A549 (cell line): ENCODE data around the gene PLXDC1. TPM values are rescaled to one million over a fixed set of nuclear protein-coding genes. Genes with fewer than 3 reads are reported as not detected.

Experiments used
- ATAC-seq, 2 experiments: fragments of 200-7000 bp in 1 of 2; fragments of >200 bp in 1 of 2; cut with Nextera tagmentation in 1 of 2; cut with Tn5 transposase in 1 of 2; 3 replicates each; pipeline versions ENCODE4 v1.8.0 to v1.9.1; 2018 to 2020; ENCODE audit warnings: mild to moderate bottlenecking in 1 of 2, moderate library complexity in 1 of 2
- CTCF ChIA-PET: fragments of 300-600 bp; sonication (Branson Sonifier 250); formaldehyde crosslinking; extraction: SDS; loops from one replicate; lab custom pipeline; 2021; ENCODE audit warnings: antibody characterized with exemption, inconsistent platforms; lab: Yijun Ruan, JAX
- POLR2A ChIA-PET: fragments of 350-600 bp; formaldehyde crosslinking; extraction: SDS; loops from one replicate; lab custom pipeline; 2021; ENCODE audit warnings: antibody characterized with exemption, inconsistent platforms; lab: Yijun Ruan, JAX
- DNase-seq, 2 experiments: peaks; one replicate each; pipeline versions ENCODE4 v3.0.0 to v3.0.0-alpha.2; 2011 to 2016; ENCODE audit warnings: low read depth in 1 of 2, low spot score in 1 of 2
- FAIRE-seq: peaks from 2 replicates; lab custom pipeline; 2011; peaks lifted over from hg19 to GRCh38; lab: Jason Lieb, UNC
- H3K27ac ChIP-seq, 2 experiments: fragments of >200 bp; sonication (Bioruptor Twin); formaldehyde crosslinking; 3 replicates each; pipeline ENCODE4 v1.5.1; 2016 to 2017
- H3K4me1 ChIP-seq: fragments of >200 bp; sonication (Bioruptor Twin); formaldehyde crosslinking; 3 replicates; pipeline ENCODE4 v1.6.1; 2016
- H3K4me2 ChIP-seq: fragments of >200 bp; sonication (Bioruptor Twin); formaldehyde crosslinking; 3 replicates; pipeline ENCODE4 v1.6.1; 2016
- H3K4me3 ChIP-seq: fragments of >200 bp; sonication (Bioruptor Twin); formaldehyde crosslinking; 3 replicates; pipeline ENCODE4 v1.5.1; 2016
- H3K9me3 ChIP-seq: fragments of >200 bp; sonication (Bioruptor Twin); formaldehyde crosslinking; 3 replicates; pipeline ENCODE4 v1.6.1; 2016
- BCL3 ChIP-seq: fragments of >200 bp; sonication (Bioruptor Twin); formaldehyde crosslinking; IDR thresholded peaks from 3 replicates; pipeline ENCODE4 v1.6.1; 2016
- CEBPB ChIP-seq, 2 experiments: fragments of >200 bp in 1 of 2; sonication (Bioruptor Twin) in 1 of 2; formaldehyde crosslinking in 1 of 2; IDR thresholded peaks; 2 replicates each; pipeline ENCODE4 v1.6.1; 2012 to 2016
- EHF ChIP-seq: fragments of 250-450 bp; sonication (Bioruptor Pico); IDR thresholded peaks from 2 replicates; pipeline ENCODE4 v1.5.0; 2020; ENCODE audit warnings: mild to moderate bottlenecking
- FOSL2 ChIP-seq, 2 experiments: fragments of 450-650 bp in 1 of 2; fragments of >200 bp in 1 of 2; sonication (Bioruptor Twin) in 1 of 2; formaldehyde crosslinking; IDR thresholded peaks; 2 replicates each; pipeline versions ENCODE4 v1.5.0 to v1.6.1; 2016 to 2020; ENCODE audit warnings: mild to moderate bottlenecking in 1 of 2, moderate library complexity in 1 of 2
- FOXS1 ChIP-seq: fragments of 250-450 bp; sonication (Bioruptor Pico); IDR thresholded peaks from 2 replicates; pipeline ENCODE4 v1.5.0; 2020; ENCODE audit warnings: mild to moderate bottlenecking, moderate library complexity
- HOXA7 ChIP-seq: fragments of 250-450 bp; sonication (Bioruptor Pico); IDR thresholded peaks from 2 replicates; pipeline ENCODE4 v1.5.0; 2020; ENCODE audit warnings: mild to moderate bottlenecking, moderate library complexity
- HOXB13 ChIP-seq: fragments of 250-450 bp; sonication (Bioruptor Pico); IDR thresholded peaks from 2 replicates; pipeline ENCODE4 v1.5.0; 2020; ENCODE audit warnings: low read depth, mild to moderate bottlenecking, moderate library complexity
- HOXB5 ChIP-seq: fragments of 250-450 bp; sonication (Bioruptor Pico); IDR thresholded peaks from 2 replicates; pipeline ENCODE4 v1.5.0; 2020; ENCODE audit warnings: mild to moderate bottlenecking, moderate library complexity
- KDM1A ChIP-seq: fragments of 200-600 bp; sonication (generic); IDR thresholded peaks from 2 replicates; pipeline ENCODE4 v1.6.1; 2016; ENCODE audit warnings: low read depth, mild to moderate bottlenecking
- MAFK ChIP-seq: fragments of 450-650 bp; IDR thresholded peaks from 2 replicates; pipeline ENCODE4 v1.6.1; 2014; ENCODE audit not compliant: partially characterized antibody
- MYC ChIP-seq: IDR thresholded peaks from 2 replicates; pipeline ENCODE4 v1.6.1; 2012; ENCODE audit warnings: mild to moderate bottlenecking, inconsistent platforms, low read length, improper control_type of control experiment, borderline replicate concordance
- NFE2L2 ChIP-seq: fragments of 150-350 bp; conservative IDR thresholded peaks from 2 replicates; pipeline ENCODE4 v1.6.1; 2014; ENCODE audit warnings: low read length
- REST ChIP-seq: fragments of 200-600 bp; sonication (generic); IDR thresholded peaks from 2 replicates; pipeline ENCODE4 v1.6.1; 2016; ENCODE audit warnings: antibody characterized with exemption, mild to moderate bottlenecking, moderate library complexity
- USF2 ChIP-seq: fragments of 450-650 bp; IDR thresholded peaks from 2 replicates; pipeline ENCODE4 v1.6.1; 2014; ENCODE audit warnings: antibody characterized with exemption
- ZFP36 ChIP-seq: fragments of 450-650 bp; IDR thresholded peaks from 2 replicates; pipeline ENCODE4 v1.6.1; 2014; ENCODE audit warnings: borderline replicate concordance; ENCODE audit not compliant: partially characterized antibody
- ZNF302 ChIP-seq: fragments of 250-450 bp; sonication (Bioruptor Pico); IDR thresholded peaks from 2 replicates; pipeline ENCODE4 v1.9.0; 2021; ENCODE audit warnings: inconsistent platforms, mild to moderate bottlenecking, moderate library complexity
- WGBS: methylation state at CpG from one replicate; pipeline ENCODE4 v1.1.6; 2017; ENCODE audit errors: missing lambda C conversion rate; 5-methylcytosine and 5-hydroxymethylcytosine counted together
- polyA plus RNA-seq, 4 experiments: library from polyadenylated mRNA; depleted of rRNA in 3 of 4; stranded (reverse); fragments of >200 nt; fragmentation: RNase III in 1 of 4; extraction: RNeasy Plus Mini Kit Qiagen cat#74134 plus additional on column Dnase treatment in 1 of 4; gene quantifications; 2 replicates in 3 of 4; 3 replicates in 1 of 4; pipeline ENCODE4 v1.2.3, GENCODE V29; 2011 to 2017
- small RNA-seq, 6 experiments: library from RNA; depleted of rRNA; stranded (forward); fragments of <200 nt; gene quantifications; one replicate each; pipeline ENCODE3, GENCODE V24; 2012

The PLXDC1 gene
- polyA plus RNA-seq, 2 of the 4 experiments (the other 2 are of a cell fraction) = 0.31 to 0.36 TPM

- 90% methylated on average over 13 of the region's 13 CpGs for WGBS
- peak in 1 of 2 experiments; percentile 67; a peak in 1 of 4 replicates for TF ChIP-seq CEBPB (IDR thresholded peaks at IDR 0.05)
- TF ChIP-seq MYC = no peak
- TF ChIP-seq ZFP36 = no peak
- H3K4me2 ChIP-seq = peak overlapping the region; percentile 26; the same call in 2 of the 3 replicates
- CTCF ChIA-PET = interaction anchor here (0.9 to 2.6 kb wide), 5 partner anchors 14 to 138 kb away, joined by 3 to 12 read pairs (median 4); no protein-coding TSS in a partner anchor
- POLR2A ChIA-PET = no interaction called here
- H3K27ac ChIP-seq = peak overlapping the region; percentile 59 to 79
- H3K4me3 ChIP-seq = no peak overlapping the region
- no peaks in the 10 kb centered on the region for H3K9me3 ChIP-seq
- DNase-seq = peak in 1 of 2 experiments; percentile 46
- ATAC-seq = no peak; a peak in 1 of 6 replicates
- no peak for FAIRE-seq
- peaks cover 18% of the 10 kb centered on the region for H3K4me1 ChIP-seq
Measured at GRCh38 chr17:39014795-39015545, 136.5 kb downstream of the PLXDC1 start.

GRCh38 chr17:39014044-39014794, 137.2 kb downstream of the PLXDC1 start:
- WGBS = 58% methylated on average over 4 of the region's 4 CpGs
- POLR2A ChIA-PET = no interaction called here
- peak in 1 of 2 experiments; percentile 51 for DNase-seq
- peak overlapping the region; percentile 59 to 79 for H3K27ac ChIP-seq
- H3K9me3 ChIP-seq = no peaks in the 10 kb centered on the region
- peaks cover 18% of the 10 kb centered on the region for H3K4me1 ChIP-seq
- no peak for FAIRE-seq
- TF ChIP-seq NFE2L2 = peak; percentile 46; the same call in 1 of the 2 replicates
- no peak for TF ChIP-seq BCL3
- TF ChIP-seq HOXA7 (CRISPR knock-in tag) = no peak
- TF ChIP-seq REST = no peak
- TF ChIP-seq MAFK = peak; percentile 86
- 0 out of 2 replicates have a peak, but pooled peaks have one; percentile 18 for TF ChIP-seq USF2
- 0 out of 2 replicates have a peak, but pooled peaks have one; percentile 29 for TF ChIP-seq HOXB5 (CRISPR knock-in tag)
- no peak for TF ChIP-seq ZNF302 (CRISPR knock-in tag)
- no peak for TF ChIP-seq FOSL2 (IDR thresholded peaks at IDR 0.05)
- peak; percentile 39; the same call in 1 of the 2 replicates for TF ChIP-seq FOSL2 (CRISPR knock-in tag; IDR thresholded peaks at IDR 0.05)
- TF ChIP-seq FOXS1 (CRISPR knock-in tag) = 0 out of 2 replicates have a peak, but pooled peaks have one; percentile 25
- 0 out of 2 replicates have a peak, but pooled peaks have one; percentile 27 for TF ChIP-seq EHF (CRISPR knock-in tag)
- peak; percentile 74; the same call in 1 of the 2 replicates for TF ChIP-seq HOXB13
- no peak for TF ChIP-seq KDM1A
- H3K4me3 ChIP-seq = no peak overlapping the region
- peak overlapping the region; percentile 26; the same call in 2 of the 3 replicates for H3K4me2 ChIP-seq
- peak in 1 of 2 experiments; percentile 48; a peak in 2 of 6 replicates for ATAC-seq
- CTCF ChIA-PET = interaction anchor here (0.6 to 2.6 kb wide), 6 partner anchors 11 to 139 kb away, joined by 3 to 12 read pairs (median 4); no protein-coding TSS in a partner anchor

Small RNA genes lying within 50 kb of the gene (small RNA-seq; reads per million reads assigned to genes)
- 0 reads per million in 6 experiments for gene AC091178.1

Other genes starting within 250 kb of the PLXDC1 start
- gene FBXO47, start 184.2 kb downstream of the PLXDC1 start, polyA plus RNA-seq (2011; rRNA removed) = 0.04 TPM in 1 of 2 replicates, not detected in the other
- gene FBXO47, start 184.2 kb downstream of the PLXDC1 start, polyA plus RNA-seq (2017; fragmentation: RNase III; extraction: RNeasy Plus Mini Kit Qiagen cat#74134 plus additional on column Dnase treatment) = 0.04 TPM in 1 of 3 replicates, not detected in the others
- not detected in 2 replicates for gene ARL5C, start 14.5 kb upstream of the PLXDC1 start, polyA plus RNA-seq (2011; rRNA removed)
- not detected in 3 replicates for gene ARL5C, start 14.5 kb upstream of the PLXDC1 start, polyA plus RNA-seq (2017; fragmentation: RNase III; extraction: RNeasy Plus Mini Kit Qiagen cat#74134 plus additional on column Dnase treatment)
- gene CACNB1, start 46.0 kb upstream of the PLXDC1 start, polyA plus RNA-seq (2011; rRNA removed) = 3.2 and 3.6 TPM in 2 replicates
- gene CACNB1, start 46.0 kb upstream of the PLXDC1 start, polyA plus RNA-seq (2017; fragmentation: RNase III; extraction: RNeasy Plus Mini Kit Qiagen cat#74134 plus additional on column Dnase treatment) = 3.4 to 4.3 TPM (median 3.9 TPM) in 3 replicates
- 1,983 and 2,211 TPM in 2 replicates for gene RPL19, start 48.6 kb upstream of the PLXDC1 start, polyA plus RNA-seq (2011; rRNA removed)
- gene RPL19, start 48.6 kb upstream of the PLXDC1 start, polyA plus RNA-seq (2017; fragmentation: RNase III; extraction: RNeasy Plus Mini Kit Qiagen cat#74134 plus additional on column Dnase treatment) = 2,724 to 2,918 TPM (median 2,862 TPM) in 3 replicates
- gene STAC2, start 74.3 kb upstream of the PLXDC1 start, polyA plus RNA-seq (2011; rRNA removed) = 0.03 TPM in 2 replicates
- 0.16 to 0.29 TPM (median 0.26 TPM) in 3 replicates for gene STAC2, start 74.3 kb upstream of the PLXDC1 start, polyA plus RNA-seq (2017; fragmentation: RNase III; extraction: RNeasy Plus Mini Kit Qiagen cat#74134 plus additional on column Dnase treatment)
- gene FBXL20, start 250.0 kb upstream of the PLXDC1 start, polyA plus RNA-seq (2011; rRNA removed) = 6.7 and 12.2 TPM in 2 replicates
- gene FBXL20, start 250.0 kb upstream of the PLXDC1 start, polyA plus RNA-seq (2017; fragmentation: RNase III; extraction: RNeasy Plus Mini Kit Qiagen cat#74134 plus additional on column Dnase treatment) = 4.3 to 5.7 TPM (median 5.6 TPM) in 3 replicates